T-cell (primary cell): ENCODE measurements around the gene UBE2E2. TPM values are rescaled to one million over a fixed set of nuclear protein-coding genes. Genes with fewer than 3 reads are reported as not detected.
"Not testable (repeated sequence)": the region's sequence is repeated elsewhere in the genome, so short reads cannot be mapped to it uniquely, and the experiment has no call there.

ENCODE experiments used
- ATAC-seq, 4 experiments: fragments of 200-7000 bp in 3 of 4; fragments of 150-1000 bp in 1 of 4; cut with Tn5 transposase; replicated peaks in 1 of 4; 1 replicate in 3 of 4; 2 replicates in 1 of 4; pipeline ENCODE4 v1.10.0; 2021; ENCODE audit warnings: moderate library complexity in 3 of 4, mild to moderate bottlenecking in 2 of 4, moderate number of reproducible peaks in 1 of 4
- CTCF ChIA-PET, 2 donors: fragments of 300-600 bp; sonication (Branson Sonifier 250); formaldehyde crosslinking; loops; one replicate each; lab custom pipeline; 2022; ENCODE audit warnings: antibody characterized with exemption in 2 of 2; lab: Charles Lee
- POLR2A ChIA-PET, 2 donors: fragments of 300-600 bp; sonication (Branson Sonifier 250); formaldehyde crosslinking; loops; one replicate each; lab custom pipeline; 2022; ENCODE audit warnings: antibody characterized with exemption in 2 of 2; lab: Charles Lee
- DNase-seq, 35 experiments: peaks; one replicate each; pipeline versions ENCODE4 v3.0.0 to v3.0.0-alpha.2; 2013 to 2023
- H3K27ac ChIP-seq: one replicate; pipeline ENCODE4 v1.5.1; 2013; ENCODE audit warnings: low read length
- H3K27me3 ChIP-seq, 2 experiments: replicated peaks in 1 of 2; 1 replicate in 1 of 2; 2 replicates in 1 of 2; pipeline versions ENCODE4 v1.6.1 to v1.7.0; 2013; ENCODE audit warnings: low read length in 1 of 2, mixed read lengths in 1 of 2; ENCODE audit not compliant: control insufficient read depth in 2 of 2, insufficient read depth in 2 of 2; ENCODE audit errors: extremely low read depth in 1 of 2
- H3K36me3 ChIP-seq, 2 donors: 1 replicate in 1 of 2; 2 replicates in 1 of 2; pipeline versions ENCODE4 v1.6.1 to v1.7.0; 2013; ENCODE audit warnings: low read length in 1 of 2; ENCODE audit not compliant: control insufficient read depth in 2 of 2, insufficient read depth in 1 of 2; ENCODE audit errors: extremely low read depth in 1 of 2
- H3K4me1 ChIP-seq, 2 experiments: 1 replicate in 1 of 2; 2 replicates in 1 of 2; pipeline versions ENCODE4 v1.6.1 to v1.7.0; 2013; ENCODE audit warnings: low read length in 2 of 2, mixed read lengths in 1 of 2; ENCODE audit not compliant: insufficient read depth in 2 of 2, control insufficient read depth in 1 of 2; ENCODE audit errors: extremely low read depth in 1 of 2
- H3K4me3 ChIP-seq, 2 donors: 1 replicate in 1 of 2; 2 replicates in 1 of 2; pipeline versions ENCODE4 v1.5.1 to v1.7.0; 2013; ENCODE audit warnings: mild to moderate bottlenecking in 2 of 2, low read length in 1 of 2, moderate library complexity in 1 of 2; ENCODE audit not compliant: control insufficient read depth in 1 of 2; ENCODE audit errors: extremely low read depth in 1 of 2
- H3K9me3 ChIP-seq: 2 replicates; pipeline ENCODE4 v1.7.0; 2013
- H3K27ac Mint-ChIP-seq, 2 donors: one replicate each; pipeline ENCODE4 v1.8.0; 2020 to 2021; ENCODE audit warnings: mild to moderate bottlenecking in 2 of 2, mixed read lengths in 2 of 2
- H3K27me3 Mint-ChIP-seq, 2 donors: one replicate each; pipeline ENCODE4 v1.8.0; 2021 to 2022; ENCODE audit warnings: mixed read lengths in 2 of 2
- H3K36me3 Mint-ChIP-seq: one replicate; pipeline ENCODE4 v1.8.0; 2021; ENCODE audit warnings: mixed read lengths
- H3K4me1 Mint-ChIP-seq, 3 donors: one replicate each; pipeline ENCODE4 v1.8.0; 2020 to 2022; ENCODE audit warnings: mixed read lengths in 3 of 3, mild to moderate bottlenecking in 1 of 3
- H3K4me3 Mint-ChIP-seq, 3 donors: one replicate each; pipeline ENCODE4 v1.8.0; 2020 to 2022; ENCODE audit warnings: mild to moderate bottlenecking in 3 of 3, mixed read lengths in 3 of 3, moderate library complexity in 3 of 3
- H3K9me3 Mint-ChIP-seq, 3 donors: one replicate each; pipeline ENCODE4 v1.8.0; 2020 to 2022; ENCODE audit warnings: mixed read lengths in 3 of 3
- whole genome bisulfite sequencing: methylation state at CpG from one replicate; pipeline ENCODE4 v1.1.5; 2013; ENCODE audit warnings: missing lambda C conversion rate; ENCODE audit not compliant: insufficient coverage; 5-methylcytosine and 5-hydroxymethylcytosine counted together
- total RNA-seq, 35 experiments: library from RNA in 6 of 35; stranded (reverse) in 6 of 35; fragments of 120-200 nt in 1 of 35; gene quantifications; one replicate each; pipeline versions ENCODE4 v1.2.1 to v1.2.4 and lab custom pipeline; 2013 to 2026

UBE2E2 gene
- total RNA-seq, 5 donors from 2014 or later (not counting 1 experiment from before 2014, with no cell fraction given): 7.2 to 17.6 (median 7.5) TPM

- H3K4me1 ChIP-seq: no peaks in the 10 kb centered on the region
- H3K4me3 Mint-ChIP-seq: no peak overlapping the region
- no peaks in the 10 kb centered on the region for H3K36me3 Mint-ChIP-seq
- no peaks in the 10 kb centered on the region for H3K9me3 ChIP-seq
- ATAC-seq (no peak), DNase-seq (no peak)
- 100% methylated on average over 1 of the region's 2 CpGs for WGBS
- ChIA-PET CTCF (no interaction called here), POLR2A (no interaction called here)
- H3K4me3 ChIP-seq: no peak overlapping the region
- H3K27ac Mint-ChIP-seq: no peak overlapping the region
- no peaks in the 10 kb centered on the region for H3K27me3 ChIP-seq
- peaks cover 5 to 8% of the 10 kb centered on the region in 2 donors for H3K27me3 Mint-ChIP-seq
- no peaks in the 10 kb centered on the region for H3K4me1 Mint-ChIP-seq
- H3K9me3 Mint-ChIP-seq: peaks cover 2 to 17% (median 8%) of the 10 kb centered on the region in 3 donors
- no peak overlapping the region for H3K27ac ChIP-seq
- H3K36me3 ChIP-seq: no peaks in the 10 kb centered on the region
Measured at GRCh38 chr3:23170291-23170690, 32.8 kb upstream of the UBE2E2 start.

- Histone ChIP-seq H3K4me1 (no peaks in the 10 kb centered on the region), H3K27ac (no peak overlapping the region), H3K27me3 (no peaks in the 10 kb centered on the region), H3K4me3 (no peak overlapping the region), H3K36me3 (no peaks in the 10 kb centered on the region), H3K9me3 (no peaks in the 10 kb centered on the region)
- DNase-seq (no peak), ATAC-seq (no peak)
- Mint-ChIP-seq H3K27me3 (peaks cover 5 to 8% of the 10 kb centered on the region in 2 donors), H3K9me3 (peaks cover 2 to 17% (median 8%) of the 10 kb centered on the region in 3 donors), H3K36me3 (no peaks in the 10 kb centered on the region), H3K27ac (no peak overlapping the region), H3K4me3 (no peak overlapping the region), H3K4me1 (no peaks in the 10 kb centered on the region)
- CTCF ChIA-PET: interaction anchor here (0.6 to 0.8 kb wide), 2 partner anchors 11 to 320 kb away, joined by 3 read pairs; no protein-coding TSS in a partner anchor
- WGBS: no CpG with 5 or more reads among the region's 2 CpGs
- POLR2A ChIA-PET: no interaction called here
Measured at GRCh38 chr3:23172059-23172458, 31.1 kb upstream of the UBE2E2 start.

- ATAC-seq: no peak
- Mint-ChIP-seq H3K4me1 (no peaks in the 10 kb centered on the region), H3K4me3 (no peak overlapping the region), H3K36me3 (no peaks in the 10 kb centered on the region), H3K9me3 (peaks cover 2 to 18% (median 12%) of the 10 kb centered on the region in 3 donors), H3K27ac (no peak overlapping the region), H3K27me3 (peaks cover 5 to 8% of the 10 kb centered on the region in 2 donors)
- H3K9me3 ChIP-seq: no peaks in the 10 kb centered on the region
- CTCF ChIA-PET: interaction anchor here in 1 of 2 donors (0.6 kb wide), 1 partner anchor 612 kb away, joined by 4 read pairs; no protein-coding TSS in a partner anchor
- H3K27me3 ChIP-seq: no peaks in the 10 kb centered on the region
- no peaks in the 10 kb centered on the region for H3K36me3 ChIP-seq
- no peak overlapping the region for H3K4me3 ChIP-seq
- POLR2A ChIA-PET: interaction anchor here in 1 of 2 donors (0.5 kb wide), 1 partner anchor 25 kb away, joined by 5 read pairs; no protein-coding TSS in a partner anchor
- H3K4me1 ChIP-seq: no peaks in the 10 kb centered on the region
- H3K27ac ChIP-seq: no peak overlapping the region
- no peak for DNase-seq
- 67% methylated on average over 1 of the region's 3 CpGs for WGBS
Measured at GRCh38 chr3:23174426-23175039, 28.6 kb upstream of the UBE2E2 start.

GRCh38 chr3:23175341-23176083 lies 27.6 kb upstream of the UBE2E2 start:
- H3K27me3 ChIP-seq: no peaks in the 10 kb centered on the region
- peaks cover 2 to 8% of the 10 kb centered on the region in 2 donors for H3K27me3 Mint-ChIP-seq
- H3K36me3 ChIP-seq: no peaks in the 10 kb centered on the region
- DNase-seq (no peak), ATAC-seq (no peak)
- WGBS: no CpG with 5 or more reads among the region's 2 CpGs
- H3K9me3 Mint-ChIP-seq: peaks cover 2 to 9% (median 4%) of the 10 kb centered on the region in 3 donors
- no peak overlapping the region for H3K4me3 Mint-ChIP-seq
- H3K9me3 ChIP-seq: no peaks in the 10 kb centered on the region
- H3K36me3 Mint-ChIP-seq: no peaks in the 10 kb centered on the region
- H3K4me3 ChIP-seq: no peak overlapping the region
- CTCF ChIA-PET: interaction anchor here in 1 of 2 donors (0.6 kb wide), 1 partner anchor 66 kb away, joined by 7 read pairs; no protein-coding TSS in a partner anchor
- H3K4me1 ChIP-seq: no peaks in the 10 kb centered on the region
- POLR2A ChIA-PET: no interaction called here
- H3K27ac Mint-ChIP-seq: no peak overlapping the region
- no peak overlapping the region for H3K27ac ChIP-seq
- no peaks in the 10 kb centered on the region for H3K4me1 Mint-ChIP-seq

GRCh38 chr3:23176839-23177238 lies 26.3 kb upstream of the UBE2E2 start:
- H3K27me3 ChIP-seq, ATAC-seq, H3K27ac ChIP-seq, DNase-seq, H3K4me3 Mint-ChIP-seq, H3K4me3 ChIP-seq, H3K4me1 ChIP-seq, H3K27ac Mint-ChIP-seq, POLR2A ChIA-PET, H3K36me3 Mint-ChIP-seq, H3K9me3 Mint-ChIP-seq, H3K36me3 ChIP-seq, H3K4me1 Mint-ChIP-seq, H3K9me3 ChIP-seq, H3K27me3 Mint-ChIP-seq: not testable (repeated sequence)
- 70% methylated on average over 4 of the region's 4 CpGs for WGBS
- CTCF ChIA-PET: interaction anchor here in 1 of 2 donors (0.6 kb wide), 1 partner anchor 12 kb away, joined by 4 read pairs; no protein-coding TSS in a partner anchor

GRCh38 chr3:23182996-23183513 lies 20.1 kb upstream of the UBE2E2 start:
- no peak for DNase-seq
- H3K27ac ChIP-seq: no peak overlapping the region
- Mint-ChIP-seq H3K27me3 (no peaks in the 10 kb centered on the region), H3K36me3 (no peaks in the 10 kb centered on the region), H3K4me3 (no peak overlapping the region), H3K27ac (no peak overlapping the region), H3K9me3 (no peaks in the 10 kb centered on the region), H3K4me1 (no peaks in the 10 kb centered on the region)
- no peak overlapping the region for H3K4me3 ChIP-seq
- CTCF ChIA-PET: no interaction called here
- no peaks in the 10 kb centered on the region for H3K4me1 ChIP-seq
- peaks cover 0 to 2% of the 10 kb centered on the region in 2 experiments for H3K27me3 ChIP-seq
- no peak for ATAC-seq
- H3K36me3 ChIP-seq: no peaks in the 10 kb centered on the region
- H3K9me3 ChIP-seq: no peaks in the 10 kb centered on the region
- POLR2A ChIA-PET: no interaction called here
- WGBS: 60% methylated on average over 1 of the region's 3 CpGs
